Glutamatergic neuron (in vitro differentiated cells): ENCODE data around the gene AGPAT3. TPM values are rescaled to one million over a fixed set of nuclear protein-coding genes. Genes with fewer than 3 reads are reported as not detected.

Source experiments
- DNase-seq: peaks from one replicate; pipeline ENCODE4 v3.0.0; 2022
- H3K27ac Mint-ChIP-seq: one replicate; pipeline ENCODE4 v1.8.0; 2020; ENCODE audit warnings: mild to moderate bottlenecking, mixed read lengths, inconsistent platforms; ENCODE audit not compliant: unreplicated experiment
- H3K27me3 Mint-ChIP-seq: one replicate; pipeline ENCODE4 v1.8.0; 2020; ENCODE audit warnings: mild to moderate bottlenecking, moderate library complexity, mixed read lengths, inconsistent platforms; ENCODE audit not compliant: unreplicated experiment
- H3K36me3 Mint-ChIP-seq: one replicate; pipeline ENCODE4 v1.8.0; 2020; ENCODE audit warnings: mild to moderate bottlenecking, mixed read lengths, inconsistent platforms; ENCODE audit not compliant: unreplicated experiment
- H3K4me1 Mint-ChIP-seq: one replicate; pipeline ENCODE4 v1.8.0; 2020; ENCODE audit warnings: mild to moderate bottlenecking, low read depth, mixed read lengths, inconsistent platforms; ENCODE audit not compliant: unreplicated experiment
- H3K4me3 Mint-ChIP-seq: one replicate; pipeline ENCODE4 v1.8.0; 2020; ENCODE audit warnings: mild to moderate bottlenecking, mixed read lengths, inconsistent platforms; ENCODE audit not compliant: unreplicated experiment
- H3K9me3 Mint-ChIP-seq: one replicate; pipeline ENCODE4 v1.8.0; 2020; ENCODE audit warnings: mild to moderate bottlenecking, moderate library complexity, mixed read lengths, inconsistent platforms; ENCODE audit not compliant: unreplicated experiment
- total RNA-seq: library from RNA; stranded (reverse); fragmentation: NEBNext Ultra II Directional; extraction: Animal tissue kit (Norgen Biotek cat#: 25700); gene quantifications from one replicate; pipeline ENCODE4 v1.2.1, GENCODE V29; 2021; ENCODE audit not compliant: unreplicated experiment
- TF ChIP-seq, protein P1 (sequence below): fragments of 200-600 bp; sonication (generic); IDR thresholded peaks from one replicate; pipeline ENCODE4 v1.5.0; 2021; ENCODE audit not compliant: partially characterized antibody, unreplicated experiment

The AGPAT3 gene
- total RNA-seq, 1 donor from 2014 or later = 12.6 TPM

DNA sequence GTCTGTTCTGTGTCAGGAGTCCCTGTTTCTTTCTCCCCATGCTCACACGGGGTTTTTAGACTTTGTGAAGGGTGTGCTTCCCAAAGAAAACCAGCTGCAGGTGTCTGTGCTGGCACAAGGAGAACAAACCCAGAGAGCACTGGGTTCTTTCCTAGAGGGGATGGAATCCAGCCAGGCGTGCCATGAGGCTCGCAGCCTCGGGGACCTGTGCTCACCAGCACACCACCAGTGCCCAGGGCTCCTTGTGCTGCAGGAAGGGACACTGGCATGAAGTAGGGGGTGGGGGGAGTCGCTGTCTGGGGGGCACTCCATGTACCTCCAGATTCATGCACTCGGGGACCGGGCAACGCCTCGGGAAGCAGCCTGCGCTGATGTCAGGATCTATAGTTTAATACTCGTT is 57.9 kb downstream of the AGPAT3 start:
- no peak overlapping the region for H3K27ac Mint-ChIP-seq
- peaks cover 3% of the 10 kb centered on the region for H3K27me3 Mint-ChIP-seq
- DNase-seq = no peak
- TF ChIP-seq, protein P1, sequence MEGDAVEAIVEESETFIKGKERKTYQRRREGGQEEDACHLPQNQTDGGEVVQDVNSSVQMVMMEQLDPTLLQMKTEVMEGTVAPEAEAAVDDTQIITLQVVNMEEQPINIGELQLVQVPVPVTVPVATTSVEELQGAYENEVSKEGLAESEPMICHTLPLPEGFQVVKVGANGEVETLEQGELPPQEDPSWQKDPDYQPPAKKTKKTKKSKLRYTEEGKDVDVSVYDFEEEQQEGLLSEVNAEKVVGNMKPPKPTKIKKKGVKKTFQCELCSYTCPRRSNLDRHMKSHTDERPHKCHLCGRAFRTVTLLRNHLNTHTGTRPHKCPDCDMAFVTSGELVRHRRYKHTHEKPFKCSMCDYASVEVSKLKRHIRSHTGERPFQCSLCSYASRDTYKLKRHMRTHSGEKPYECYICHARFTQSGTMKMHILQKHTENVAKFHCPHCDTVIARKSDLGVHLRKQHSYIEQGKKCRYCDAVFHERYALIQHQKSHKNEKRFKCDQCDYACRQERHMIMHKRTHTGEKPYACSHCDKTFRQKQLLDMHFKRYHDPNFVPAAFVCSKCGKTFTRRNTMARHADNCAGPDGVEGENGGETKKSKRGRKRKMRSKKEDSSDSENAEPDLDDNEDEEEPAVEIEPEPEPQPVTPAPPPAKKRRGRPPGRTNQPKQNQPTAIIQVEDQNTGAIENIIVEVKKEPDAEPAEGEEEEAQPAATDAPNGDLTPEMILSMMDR = no peak
- no peaks in the 10 kb centered on the region for H3K36me3 Mint-ChIP-seq
- no peak overlapping the region for H3K4me3 Mint-ChIP-seq
- peaks cover 4% of the 10 kb centered on the region for H3K9me3 Mint-ChIP-seq
- peaks cover 25% of the 10 kb centered on the region for H3K4me1 Mint-ChIP-seq

GRCh38 chr21:43923391-43923790 is 58.4 kb downstream of the AGPAT3 start:
- H3K27ac Mint-ChIP-seq = no peak overlapping the region
- no peaks in the 10 kb centered on the region for H3K36me3 Mint-ChIP-seq
- peaks cover 3% of the 10 kb centered on the region for H3K27me3 Mint-ChIP-seq
- no peak overlapping the region for H3K4me3 Mint-ChIP-seq
- peaks cover 25% of the 10 kb centered on the region for H3K4me1 Mint-ChIP-seq
- DNase-seq = no peak
- H3K9me3 Mint-ChIP-seq = peaks cover 4% of the 10 kb centered on the region
- TF ChIP-seq, protein P1 = no peak

- Mint-ChIP-seq H3K27ac (no peak overlapping the region), H3K36me3 (no peaks in the 10 kb centered on the region), H3K9me3 (peaks cover 4% of the 10 kb centered on the region), H3K27me3 (peaks cover 3% of the 10 kb centered on the region), H3K4me3 (no peak overlapping the region), H3K4me1 (peaks cover 30% of the 10 kb centered on the region)
- TF ChIP-seq, protein P1 = no peak
- DNase-seq = no peak
These were observed 59.5 kb downstream of the AGPAT3 start for GRCh38 chr21:43924421-43925095.

GRCh38 chr21:43925096-43925481 is 60.1 kb downstream of the AGPAT3 start:
- TF ChIP-seq, protein P1 = no peak
- Mint-ChIP-seq H3K4me1 (peaks cover 27% of the 10 kb centered on the region), H3K27ac (no peak overlapping the region), H3K4me3 (no peak overlapping the region), H3K36me3 (no peaks in the 10 kb centered on the region), H3K27me3 (peaks cover 6% of the 10 kb centered on the region), H3K9me3 (peaks cover 2% of the 10 kb centered on the region)
- no peak for DNase-seq

DNA sequence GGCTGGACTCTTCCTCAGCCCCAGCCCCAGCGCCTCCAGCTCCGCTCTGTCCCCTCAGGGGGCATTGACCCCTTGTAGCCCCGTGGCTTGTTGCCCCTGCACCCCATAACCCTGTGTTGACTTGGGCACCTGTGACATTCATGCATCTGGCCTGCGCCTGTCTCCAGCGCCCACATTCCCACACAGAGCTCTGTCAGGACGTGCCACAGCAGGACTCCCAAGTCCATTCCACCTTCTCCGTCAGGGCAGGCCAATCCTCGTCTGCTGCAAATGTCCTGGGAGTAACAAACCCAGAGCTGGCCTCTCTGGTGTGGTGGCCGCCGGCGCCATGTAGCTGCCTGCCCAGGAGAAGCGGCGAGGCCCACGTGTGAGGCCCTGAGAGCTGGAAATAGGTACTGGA is 60.6 kb downstream of the AGPAT3 start:
- H3K36me3 Mint-ChIP-seq = no peaks in the 10 kb centered on the region
- H3K4me1 Mint-ChIP-seq = peaks cover 22% of the 10 kb centered on the region
- H3K27me3 Mint-ChIP-seq = peaks cover 6% of the 10 kb centered on the region
- H3K27ac Mint-ChIP-seq = no peak overlapping the region
- H3K4me3 Mint-ChIP-seq = no peak overlapping the region
- no peak for DNase-seq
- H3K9me3 Mint-ChIP-seq = peaks cover 1% of the 10 kb centered on the region
- TF ChIP-seq, protein P1 = no peak
